NOMO-1 (cell line): ENCODE measurements around the gene TCERG1L.
"Not testable (repeated sequence)": the region's sequence is repeated elsewhere in the genome, so short reads cannot be mapped to it uniquely, and the experiment has no call there.

ENCODE experiments used
- DNase-seq, 2 experiments: peaks; one replicate each; lab custom pipeline; 2025; ENCODE audit not compliant: unreplicated experiment in 2 of 2; lab: John Stamatoyannopoulos, UW

TCERG1L gene

GRCh38 chr10:131311661-131312477 lies at the start of gene TCERG1L:
Gene TCERG1L, minus strand, starts transcription at chr10:131311721. Its CDS starts 86 bp downstream, at chr10:131311635.
- DNase-seq: no peak

- DNase-seq: no peak
Observed at GRCh38 chr10:131358741-131359442, 47.4 kb upstream of the TCERG1L start.

- no peak for DNase-seq
Observed at GRCh38 chr10:131356442-131356841, 44.9 kb upstream of the TCERG1L start.

GRCh38 chr10:131355881-131356280 lies 44.4 kb upstream of the TCERG1L start:
- DNase-seq: no peak

GRCh38 chr10:131355056-131355455 lies 43.5 kb upstream of the TCERG1L start:
- no peak for DNase-seq

- no peak for DNase-seq
Observed at GRCh38 chr10:131354380-131354779, 42.9 kb upstream of the TCERG1L start.

GRCh38 chr10:131352765-131353290 lies 41.3 kb upstream of the TCERG1L start:
- no peak for DNase-seq

- DNase-seq: no peak
Observed at GRCh38 chr10:131350660-131351059, 39.1 kb upstream of the TCERG1L start.

GRCh38 chr10:131350245-131350644 lies 38.7 kb upstream of the TCERG1L start:
- DNase-seq: no peak

GRCh38 chr10:131346456-131346855 lies 34.9 kb upstream of the TCERG1L start:
- DNase-seq: no peak

- DNase-seq: no peak
Observed at GRCh38 chr10:131345691-131346090, 34.2 kb upstream of the TCERG1L start.

GRCh38 chr10:131344747-131345146 lies 33.2 kb upstream of the TCERG1L start:
- no peak for DNase-seq

- DNase-seq: no peak
Observed at GRCh38 chr10:131337741-131338140, 26.2 kb upstream of the TCERG1L start.

GRCh38 chr10:131332821-131333220 lies 21.3 kb upstream of the TCERG1L start:
- no peak for DNase-seq

- DNase-seq: no peak
Observed at GRCh38 chr10:131323880-131324279, 12.4 kb upstream of the TCERG1L start.

GRCh38 chr10:131323025-131323424 lies 11.5 kb upstream of the TCERG1L start:
- DNase-seq: no peak

GRCh38 chr10:131322575-131322974 lies 11.1 kb upstream of the TCERG1L start:
- not testable (repeated sequence) for DNase-seq

- no peak for DNase-seq
Observed at GRCh38 chr10:131320860-131321604, 9.5 kb upstream of the TCERG1L start.

GRCh38 chr10:131318814-131319213 lies 7.3 kb upstream of the TCERG1L start:
- DNase-seq: no peak

GRCh38 chr10:131318291-131318690 lies 6.8 kb upstream of the TCERG1L start:
- DNase-seq: no peak
